ENCODE results near the gene LAMB4. TPM values are rescaled to one million over a fixed set of nuclear protein-coding genes. Genes with fewer than 3 reads are reported as not detected.

Gene LAMB4
- polyA plus RNA-seq, 1 donor, result 0.46 TPM

DNA sequence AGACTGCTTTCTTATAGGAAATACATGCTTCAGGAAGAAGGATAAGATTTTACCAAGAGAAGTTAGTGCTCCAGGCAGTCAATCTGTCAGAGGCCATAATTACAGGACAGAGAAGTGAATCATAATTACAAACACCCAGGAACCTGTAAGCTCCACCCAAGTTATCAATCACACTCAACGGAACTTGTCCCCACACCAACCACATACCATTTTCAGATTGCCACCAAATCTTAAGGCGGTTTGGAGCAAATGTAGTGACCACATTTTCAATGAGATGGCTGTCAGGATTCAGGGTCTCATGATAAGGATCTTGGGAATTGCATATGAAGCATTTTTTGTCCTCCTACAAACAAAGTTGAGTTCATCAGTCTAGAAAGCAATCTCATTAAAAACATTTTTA, 132.0 kb downstream of the LAMB4 start:
- no peak for DNase-seq (ENCODE audit: low read depth)

DNA sequence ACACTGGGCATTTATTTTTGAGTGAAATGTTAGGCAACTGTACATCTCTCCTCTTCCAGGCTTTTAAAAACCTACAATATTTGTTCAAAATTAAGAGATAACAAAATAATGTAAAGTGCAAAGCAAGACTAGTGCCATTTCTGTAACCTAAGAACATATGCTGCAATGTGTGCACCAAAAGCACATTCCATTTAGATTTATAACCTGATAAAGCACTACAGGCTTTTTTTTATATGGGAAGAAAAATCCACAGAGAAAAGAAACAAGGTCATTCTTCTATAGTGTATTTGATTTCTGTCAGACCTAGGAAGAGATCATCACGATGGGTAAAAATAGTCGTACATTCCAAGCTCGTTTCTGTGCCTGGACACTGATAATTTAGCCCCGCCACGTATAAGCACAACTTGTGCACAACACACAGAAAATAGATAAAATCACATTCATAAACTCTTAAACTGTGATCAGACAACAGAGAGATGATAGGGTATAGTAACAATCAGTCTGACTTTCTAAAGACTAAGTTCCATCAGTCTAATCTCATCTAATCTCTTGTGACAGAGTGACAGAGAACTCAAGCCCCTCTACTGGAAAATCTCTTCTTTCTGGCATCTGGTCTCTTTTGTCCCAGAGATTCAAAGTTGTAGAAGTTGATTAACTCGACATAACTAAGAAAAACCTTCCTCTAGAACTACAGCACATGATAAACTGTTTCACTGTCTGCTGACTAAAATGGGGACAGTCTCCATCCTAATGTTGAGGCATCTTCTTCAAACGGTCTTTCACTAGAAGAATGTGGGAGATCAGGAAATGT, 133.9 kb downstream of the LAMB4 start:
- no peak for DNase-seq (ENCODE audit: low read depth)

DNA sequence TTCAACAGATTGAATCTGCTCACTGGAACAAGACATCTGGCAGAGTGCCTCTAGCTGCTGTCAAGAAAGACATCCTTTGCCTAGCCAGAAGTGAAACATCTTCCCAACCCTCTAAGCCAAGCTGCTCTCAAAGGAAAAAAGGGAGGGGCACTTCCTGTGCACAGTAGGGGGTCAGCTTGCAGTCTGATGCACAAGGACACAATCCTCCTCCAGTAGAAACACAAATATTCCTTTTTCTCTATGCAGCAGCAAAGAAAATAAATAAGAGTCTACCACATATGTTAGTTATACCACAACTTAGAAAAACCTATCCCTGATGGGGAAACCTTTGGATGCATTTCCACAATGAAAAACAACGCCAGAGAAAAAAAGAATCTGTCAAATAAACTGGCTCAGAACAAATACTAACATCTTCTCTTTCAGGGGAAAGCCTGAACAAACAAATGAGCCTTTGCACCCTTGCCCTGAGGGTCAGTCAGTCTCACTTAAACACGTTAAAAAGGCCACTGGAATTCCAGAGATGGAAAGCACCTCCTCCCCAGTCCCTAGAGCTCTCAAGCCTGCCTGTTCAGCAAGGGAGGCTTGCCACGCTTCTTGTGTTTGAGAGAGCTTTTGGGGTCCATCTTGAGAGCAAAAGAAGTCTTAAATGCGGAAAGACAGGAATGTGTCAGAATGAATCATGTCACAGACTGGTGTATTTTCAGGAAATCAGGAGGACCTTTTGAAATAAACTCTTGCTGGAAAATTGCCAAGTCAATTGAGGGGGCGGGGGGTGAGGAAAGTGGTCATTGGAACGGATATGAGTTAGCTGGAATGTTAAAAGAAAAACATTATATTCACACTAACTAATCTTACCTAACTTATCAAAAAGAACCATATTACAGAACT, 134.7 kb downstream of the LAMB4 start:
- peak; percentile 93 for DNase-seq (ENCODE audit: low read depth)

DNA sequence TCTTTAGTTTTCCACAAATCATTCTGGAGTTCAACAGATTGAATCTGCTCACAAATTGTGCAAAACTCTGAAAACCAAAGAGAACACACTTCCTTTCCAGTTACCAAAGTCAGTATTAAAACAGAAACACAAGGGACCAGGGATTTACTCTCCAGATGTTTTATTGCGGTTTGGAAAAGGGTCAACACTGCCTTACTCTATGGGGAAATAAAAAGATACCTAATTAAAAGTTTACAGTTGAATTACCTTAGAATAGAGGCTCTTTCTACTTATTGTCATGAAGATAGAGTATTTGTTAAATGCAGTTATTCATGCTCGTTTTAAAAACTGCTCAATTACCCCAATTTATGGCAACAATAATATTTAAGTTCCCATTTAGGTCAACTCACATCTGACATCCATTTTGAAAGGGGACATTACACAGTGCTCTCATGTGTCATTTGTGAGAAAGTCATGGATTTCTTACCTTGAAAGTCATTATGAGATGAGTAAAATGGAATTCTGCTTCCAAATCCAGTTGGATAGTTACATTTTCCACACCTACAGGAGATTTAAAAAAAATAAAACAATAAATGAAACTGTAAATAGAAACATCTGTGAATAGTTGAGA, 135.6 kb downstream of the LAMB4 start:
- DNase-seq (ENCODE audit: low read depth), result peak; percentile 55

DNA sequence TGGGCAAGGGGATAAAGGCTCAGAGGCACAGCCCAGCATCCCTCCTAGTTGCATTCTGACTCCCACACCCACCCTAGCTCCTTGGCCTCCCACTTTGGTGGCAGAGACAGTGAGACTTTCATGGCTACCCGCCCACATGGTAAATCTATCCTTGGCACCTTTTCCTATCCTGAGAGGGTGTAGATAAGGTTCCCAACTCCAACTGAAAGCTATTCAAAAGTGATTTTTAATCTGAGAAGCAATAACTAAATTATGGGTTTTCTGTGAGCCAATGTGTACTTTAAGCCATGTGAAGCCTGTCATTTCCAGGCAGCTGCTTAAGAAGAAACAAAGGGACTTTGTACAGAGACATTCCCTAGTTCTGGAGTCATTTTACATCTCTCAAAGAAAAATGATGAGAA, 136.3 kb downstream of the LAMB4 start:
- DNase-seq (ENCODE audit: low read depth), result peak; percentile 53

DNA sequence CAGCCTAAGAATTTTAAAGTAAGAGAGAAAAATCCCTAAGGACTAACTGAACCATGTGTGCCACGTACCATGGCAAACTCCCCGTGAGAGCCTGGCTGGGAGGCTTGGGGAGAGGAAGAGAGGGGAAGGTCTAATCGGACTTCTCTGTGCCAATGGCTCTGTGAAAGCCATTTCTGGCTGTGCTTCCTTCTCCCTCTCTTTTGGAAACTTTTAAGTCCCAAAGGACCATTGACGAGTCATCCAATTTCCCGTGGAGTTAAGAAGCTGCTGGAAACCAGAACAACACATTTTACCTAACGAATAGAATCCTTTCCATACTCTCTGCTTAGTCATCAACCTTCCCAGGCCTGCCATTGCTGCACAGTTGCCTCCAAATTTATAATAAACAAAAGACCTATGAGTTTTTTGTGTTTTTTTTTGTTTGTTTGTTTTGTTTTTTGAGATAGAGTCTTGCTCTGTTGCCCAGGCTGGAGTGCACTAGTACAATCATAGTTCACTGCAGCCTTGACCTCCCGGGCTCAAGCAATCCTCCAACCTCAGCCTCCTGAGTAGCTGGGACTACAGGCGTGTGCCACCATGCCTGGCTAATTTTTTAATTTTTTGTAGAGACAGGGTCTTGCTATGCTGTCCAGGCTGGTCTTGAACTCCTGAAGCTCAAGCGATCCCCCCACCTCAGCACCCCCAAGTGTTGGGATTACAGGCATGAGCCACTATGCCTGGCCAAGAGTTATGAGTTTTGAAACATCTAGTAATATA, 140.4 kb downstream of the LAMB4 start:
- no peak for DNase-seq (ENCODE audit: low read depth)

DNA sequence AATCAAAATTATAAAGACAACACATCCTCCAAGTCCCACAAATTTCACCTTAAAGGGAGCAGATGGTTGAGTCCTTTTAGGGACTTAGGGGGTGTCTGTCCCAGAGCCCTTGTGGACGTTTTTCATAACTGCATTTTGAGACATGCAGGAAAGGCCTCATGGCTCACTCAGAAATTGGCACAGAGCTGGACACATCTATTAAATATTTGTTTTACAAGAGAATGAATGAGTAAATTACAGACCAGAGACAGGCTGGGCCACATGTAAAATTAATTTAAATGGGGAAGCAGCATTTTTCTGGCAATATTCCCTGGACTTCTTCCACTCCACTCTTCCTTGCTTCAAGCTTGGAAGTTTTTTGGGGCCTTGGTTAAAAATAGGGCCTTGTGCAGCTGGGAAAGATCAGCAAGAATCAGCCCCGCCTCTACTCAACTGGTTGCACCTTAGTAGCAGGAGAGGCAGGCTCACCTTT, 147.2 kb downstream of the LAMB4 start:
- DNase-seq (ENCODE audit: low read depth), result peak; percentile 91

DNA sequence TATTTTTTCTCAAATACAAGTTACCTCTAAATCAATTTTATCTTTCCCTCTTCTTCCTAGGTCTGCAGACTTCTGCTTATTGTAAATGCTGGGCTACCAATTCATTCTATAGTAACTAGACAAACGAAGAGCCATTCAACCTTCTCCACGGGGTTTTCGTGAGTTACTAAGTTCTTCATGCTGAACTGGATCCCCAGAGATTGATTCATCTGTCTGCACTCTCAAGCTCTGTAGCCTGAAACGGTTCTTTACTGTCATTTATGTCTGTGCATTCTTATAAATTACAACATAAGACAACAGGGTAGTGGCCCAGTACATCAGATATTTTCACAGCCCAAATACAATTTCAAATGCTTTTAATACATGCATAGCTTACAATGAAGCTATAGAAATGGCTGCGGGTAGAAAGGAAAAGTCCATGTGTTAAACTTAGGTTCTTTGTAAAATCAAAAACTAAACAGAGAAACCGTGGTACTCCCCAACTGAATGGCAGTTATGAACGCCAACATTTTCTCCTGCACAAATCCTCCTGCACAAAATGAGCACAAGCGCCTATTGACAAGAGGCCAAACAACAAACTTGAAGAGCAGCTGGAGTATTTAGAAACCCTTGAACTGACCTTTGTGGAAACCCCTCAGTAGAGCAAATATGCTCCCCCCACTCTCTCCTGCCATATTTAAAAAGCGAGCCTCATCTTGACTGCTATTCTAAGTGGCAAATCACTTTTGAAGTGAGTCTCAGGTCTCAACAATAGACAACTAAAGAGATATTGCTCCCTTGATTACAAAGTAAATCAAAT, 147.9 kb downstream of the LAMB4 start:
- DNase-seq (ENCODE audit: low read depth), result no peak

DNA sequence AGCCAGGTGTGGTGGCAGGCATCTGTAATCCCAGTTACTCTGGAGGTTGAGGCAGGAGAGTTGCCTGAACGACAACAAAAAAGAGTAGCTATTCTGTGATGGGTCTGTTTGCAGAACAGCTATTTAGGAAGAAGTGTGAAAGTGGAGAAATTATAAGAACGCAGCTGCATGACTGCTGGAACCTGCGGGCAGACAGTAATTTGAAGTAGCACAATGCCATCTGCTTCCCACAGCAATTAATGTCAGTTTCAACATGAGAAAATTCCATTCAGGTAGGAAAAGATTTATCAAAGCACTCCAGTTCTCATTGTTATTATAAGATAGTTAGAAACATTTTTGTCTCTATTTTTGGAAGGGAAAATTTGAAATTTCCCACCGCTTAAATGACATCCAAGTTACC, 148.7 kb downstream of the LAMB4 start:
- DNase-seq (ENCODE audit: low read depth), result no peak

DNA sequence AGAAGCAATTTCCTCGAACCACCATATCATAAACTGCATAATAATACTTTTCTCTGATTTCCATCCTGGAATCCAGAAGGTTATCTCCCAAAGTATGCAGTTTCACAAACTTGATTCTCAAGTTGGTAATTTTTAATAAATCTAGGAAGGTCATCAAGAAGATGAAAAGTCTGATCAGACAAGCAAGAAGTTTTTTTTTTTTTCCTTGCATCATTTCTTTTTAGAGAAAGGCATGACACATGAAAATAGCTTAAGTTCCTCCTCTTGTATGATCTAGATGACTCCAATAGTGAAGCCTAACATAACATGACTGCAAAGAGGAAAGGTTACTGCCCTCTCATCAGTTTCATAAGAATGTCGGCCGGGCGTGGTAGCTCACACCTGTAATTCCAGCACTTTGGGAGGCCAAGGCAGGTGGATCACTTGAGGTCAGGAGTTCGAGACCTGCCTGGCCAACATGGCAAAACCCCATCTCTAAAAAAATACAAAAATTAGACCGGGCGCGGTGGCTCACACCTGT, 149.4 kb downstream of the LAMB4 start:
- no peak for DNase-seq (ENCODE audit: low read depth)

DNA sequence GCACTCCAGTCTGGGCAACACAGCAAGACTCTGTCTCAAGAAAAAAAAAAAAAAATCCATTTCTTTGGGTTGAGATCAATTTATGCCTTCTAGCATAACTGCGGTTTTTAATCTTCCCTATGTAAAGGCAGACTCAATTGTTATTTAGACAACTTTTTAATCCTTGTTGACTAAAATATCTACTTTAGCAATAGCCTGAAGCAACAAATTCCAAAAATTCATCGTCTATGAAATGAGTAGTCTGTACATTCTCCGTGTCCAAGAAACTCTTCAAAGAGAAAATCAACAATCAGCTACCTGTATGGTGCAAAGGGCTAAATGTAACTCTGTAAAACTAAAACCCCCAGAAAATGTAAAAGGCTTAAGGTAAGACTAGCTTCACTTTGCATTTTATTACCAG, 150.0 kb downstream of the LAMB4 start:
- no peak for DNase-seq (ENCODE audit: low read depth)

DNA sequence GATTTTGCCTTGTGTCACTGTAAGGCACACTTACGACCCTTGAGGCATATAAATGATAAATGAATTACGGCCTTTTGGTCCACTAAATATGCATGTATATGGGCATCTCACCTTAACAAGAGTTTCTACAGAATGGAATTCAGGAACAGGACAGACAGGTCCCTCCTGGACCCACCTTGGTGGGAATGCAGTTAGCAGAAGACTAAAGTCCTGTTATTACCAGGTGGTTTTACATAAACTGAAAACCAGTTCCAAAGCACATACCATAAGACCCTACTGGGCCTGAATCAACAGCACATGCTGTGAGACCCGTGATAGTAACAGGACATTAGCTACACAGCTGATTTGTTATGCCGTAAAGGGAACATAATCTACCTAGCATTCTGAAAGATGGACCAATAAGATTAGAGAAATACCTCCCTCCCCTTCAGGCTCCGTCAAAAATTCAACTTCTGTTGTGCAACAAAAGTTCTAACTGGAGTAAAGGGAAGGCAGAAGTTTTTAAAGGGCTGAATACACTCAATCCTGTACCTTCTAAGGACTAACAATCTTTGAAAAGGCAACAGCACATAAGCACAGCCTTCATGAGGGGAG, 151.2 kb downstream of the LAMB4 start:
- DNase-seq (ENCODE audit: low read depth), result no peak

DNA sequence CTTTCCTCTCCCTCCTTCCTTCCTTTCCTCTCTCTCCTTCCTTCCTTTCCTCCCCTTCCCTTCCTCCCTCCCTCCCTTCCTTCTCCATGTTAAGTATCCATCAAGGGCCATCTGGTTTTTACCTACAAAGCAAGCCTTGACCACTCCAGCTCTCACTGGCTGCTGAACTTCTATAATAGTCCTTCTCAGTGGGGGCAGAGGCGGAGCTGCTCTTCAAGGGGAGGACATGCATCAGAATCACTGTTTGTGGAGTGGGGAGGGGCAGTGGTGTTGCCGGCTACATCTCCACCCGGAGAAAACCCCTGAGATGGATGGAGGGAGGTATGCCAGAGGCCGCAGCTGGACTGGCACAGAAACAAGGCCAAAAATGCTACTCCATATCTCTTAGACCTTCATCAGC, 153.1 kb downstream of the LAMB4 start:
- DNase-seq (ENCODE audit: low read depth), result no peak

DNA sequence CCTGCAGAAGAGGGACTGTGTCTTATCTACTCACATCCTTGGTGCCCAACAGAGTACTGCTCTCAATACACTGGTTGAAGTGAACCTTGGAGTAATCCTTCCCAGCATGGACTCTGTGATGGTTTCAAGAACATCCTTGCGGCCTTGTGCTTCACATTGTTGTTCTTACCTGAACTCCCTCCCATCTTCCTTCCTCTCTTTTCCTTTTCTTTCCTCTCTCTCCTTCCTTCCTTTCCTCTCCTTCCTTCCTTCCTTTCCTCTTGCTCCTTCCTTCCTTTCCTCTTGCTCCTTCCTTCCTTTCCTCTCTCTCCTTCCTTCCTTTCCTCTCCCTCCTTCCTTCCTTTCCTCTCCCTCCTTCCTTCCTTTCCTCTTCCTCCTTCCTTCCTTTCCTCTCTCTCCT, 153.5 kb downstream of the LAMB4 start:
- no peak for DNase-seq (ENCODE audit: low read depth)

DNA sequence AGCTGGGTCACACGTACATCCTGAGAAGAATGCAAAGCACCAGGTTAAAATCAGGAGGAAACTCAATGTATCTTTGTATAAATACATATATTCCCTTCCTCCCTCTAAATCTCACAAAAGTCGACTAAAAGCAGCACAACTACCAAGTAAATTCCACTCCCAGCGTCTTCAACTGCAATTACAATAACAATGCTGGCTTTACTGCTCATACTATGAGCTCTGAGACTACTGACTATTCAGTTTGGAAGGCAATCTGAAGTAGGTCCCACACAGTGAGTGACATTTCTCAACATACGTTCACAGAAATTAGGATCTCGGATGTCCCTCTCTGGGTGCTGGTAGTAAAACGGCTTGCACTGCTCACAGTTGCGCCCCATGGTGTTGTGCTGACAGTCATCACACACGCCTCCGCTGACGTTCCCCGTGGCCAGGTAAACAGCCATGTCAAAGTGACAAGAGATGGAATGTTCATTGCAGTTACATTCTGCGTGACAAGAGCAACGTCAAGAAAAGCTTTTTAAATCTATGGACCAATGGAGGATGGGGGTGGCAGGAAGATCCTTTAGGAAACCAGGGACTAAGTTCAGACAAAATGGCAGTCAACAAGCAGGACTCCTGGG, 154.7 kb downstream of the LAMB4 start:
- no peak for DNase-seq (ENCODE audit: low read depth)

DNA sequence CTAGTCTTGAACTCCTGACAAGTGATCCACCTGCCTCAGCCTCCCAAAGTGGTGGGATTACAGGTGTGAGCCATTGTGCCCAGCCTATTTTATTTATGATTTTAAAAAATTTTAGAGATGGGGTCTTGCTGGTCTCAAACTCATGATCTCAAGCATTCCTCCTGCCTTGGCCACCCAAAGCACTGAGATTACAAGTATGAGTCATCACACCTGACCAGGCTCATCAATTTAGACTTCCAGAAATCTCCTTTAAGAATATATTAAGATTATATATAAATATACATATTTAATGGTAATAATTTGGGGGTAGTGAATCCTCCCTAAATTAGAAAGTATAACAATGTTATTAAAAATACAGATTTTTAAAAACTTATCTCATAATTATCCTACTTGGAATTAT, 156.3 kb downstream of the LAMB4 start:
- DNase-seq (ENCODE audit: low read depth), result no peak

All from forelimb muscle (tissue), 1 donor.